IMR-90 (cell line): ENCODE measurements around the gene IQCE. TPM values are rescaled to one million over a fixed set of nuclear protein-coding genes. Genes with fewer than 3 reads are reported as not detected.
A peak's percentile ranks its signal among the peaks of the same experiment; 100 is the strongest.

Experiments
- ATAC-seq: fragments of 200-7000 bp; cut with Tn5 transposase; 2 replicates; pipeline ENCODE4 v1.9.1; 2020; ENCODE audit warnings: low read depth, mild to moderate bottlenecking, moderate library complexity
- BruUV-seq: library from RNA; stranded (reverse); fragments of 400-500 nt; replicated peaks from 2 replicates; lab custom pipeline; 2021; lab: Mats Ljungman, UMichigan
- CTCF ChIA-PET: fragments of 300-600 bp; formaldehyde crosslinking; extraction: SDS; loops from one replicate; lab custom pipeline; 2021; ENCODE audit warnings: antibody characterized with exemption; lab: Yijun Ruan, JAX
- POLR2A ChIA-PET: fragments of 300-600 bp; sonication (Branson Sonifier 250); formaldehyde crosslinking; loops from one replicate; lab custom pipeline; 2022; ENCODE audit warnings: antibody characterized with exemption; ENCODE audit not compliant: unreplicated experiment; lab: Charles Lee
- DNase-seq: peaks from one replicate; pipeline ENCODE4 v3.0.0; 2013
- H2AFZ ChIP-seq: replicated peaks from 2 replicates; pipeline ENCODE3; 2013; ENCODE audit warnings: low read length, mild to moderate bottlenecking; ENCODE audit not compliant: poor library complexity
- H2AK5ac ChIP-seq: 2 replicates; pipeline ENCODE4 v1.6.1; 2013; ENCODE audit warnings: low read depth, low read length, inconsistent platforms
- H2AK9ac ChIP-seq: replicated peaks from 2 replicates; pipeline ENCODE3; 2013; ENCODE audit warnings: mild to moderate bottlenecking, low read depth, low read length, moderate library complexity; ENCODE audit not compliant: poor library complexity
- H2BK120ac ChIP-seq: 2 replicates; pipeline ENCODE4 v1.6.1; 2013; ENCODE audit warnings: low read depth, low read length, inconsistent platforms
- H2BK15ac ChIP-seq: 3 replicates; pipeline ENCODE4 v1.6.1; 2013; ENCODE audit warnings: low read depth, low read length, inconsistent platforms
- H2BK20ac ChIP-seq: 2 replicates; pipeline ENCODE4 v1.6.1; 2013; ENCODE audit warnings: low read depth, mild to moderate bottlenecking, inconsistent platforms, low read length, moderate library complexity
- H2BK5ac ChIP-seq: 2 replicates; pipeline ENCODE4 v1.6.1; 2013; ENCODE audit warnings: mild to moderate bottlenecking, low read depth, low read length, inconsistent platforms; ENCODE audit not compliant: poor library complexity, severe bottlenecking
- H3K14ac ChIP-seq: replicated peaks from 2 replicates; pipeline ENCODE4 v1.6.1; 2013; ENCODE audit warnings: low read depth, low read length, inconsistent platforms
- H3K18ac ChIP-seq: 2 replicates; pipeline ENCODE4 v1.6.1; 2013; ENCODE audit warnings: low read depth, low read length, control low read depth
- H3K23ac ChIP-seq: 2 replicates; pipeline ENCODE4 v1.6.1; 2013; ENCODE audit warnings: low read depth, low read length, inconsistent platforms
- H3K27ac ChIP-seq: 2 replicates; pipeline ENCODE4 v1.5.1; 2013; ENCODE audit warnings: mild to moderate bottlenecking, control low read depth, low read length; ENCODE audit not compliant: insufficient read depth
- H3K27me3 ChIP-seq: 2 replicates; pipeline ENCODE4 v1.6.1; 2013; ENCODE audit warnings: low read length; ENCODE audit not compliant: control insufficient read depth, insufficient read depth
- H3K36me3 ChIP-seq: 2 replicates; pipeline ENCODE4 v1.6.1; 2013; ENCODE audit warnings: low read length, mixed read lengths; ENCODE audit not compliant: control insufficient read depth, insufficient read depth
- H3K4ac ChIP-seq: 2 replicates; pipeline ENCODE4 v1.6.1; 2013; ENCODE audit warnings: low read depth, low read length, inconsistent platforms
- H3K4me1 ChIP-seq: 2 replicates; pipeline ENCODE4 v1.6.1; 2013; ENCODE audit warnings: low read length, mixed read lengths; ENCODE audit not compliant: control insufficient read depth, insufficient read depth
- H3K4me2 ChIP-seq: 2 replicates; pipeline ENCODE4 v1.6.1; 2013; ENCODE audit warnings: low read depth, mild to moderate bottlenecking, control low read depth, low read length, moderate library complexity
- H3K4me3 ChIP-seq: 2 replicates; pipeline ENCODE4 v1.5.1; 2013; ENCODE audit warnings: low read depth, mild to moderate bottlenecking, control low read depth, low read length, moderate library complexity; ENCODE audit not compliant: insufficient read depth
- H3K56ac ChIP-seq: 2 replicates; pipeline ENCODE4 v1.6.1; 2013; ENCODE audit warnings: low read length, inconsistent platforms; ENCODE audit not compliant: insufficient read depth; ENCODE audit errors: extremely low read depth
- H3K79me1 ChIP-seq, 2 experiments: 2 replicates each; pipeline ENCODE4 v1.6.1; 2013; ENCODE audit warnings: low read length in 2 of 2, inconsistent platforms in 1 of 2, low read depth in 1 of 2
- H3K9ac ChIP-seq: 2 replicates; pipeline ENCODE4 v1.6.1; 2013; ENCODE audit warnings: low read depth, low read length, control low read depth
- H3K9me1 ChIP-seq: 2 replicates; pipeline ENCODE4 v1.6.1; 2013; ENCODE audit warnings: low read length, inconsistent platforms; ENCODE audit not compliant: insufficient read depth
- H3K9me3 ChIP-seq: 2 replicates; pipeline ENCODE4 v1.6.1; 2013; ENCODE audit warnings: low read length; ENCODE audit not compliant: control insufficient read depth, insufficient read depth
- H4K20me1 ChIP-seq: 2 replicates; pipeline ENCODE4 v1.6.1; 2013; ENCODE audit warnings: low read length, inconsistent platforms; ENCODE audit not compliant: insufficient read depth
- H4K5ac ChIP-seq: 2 replicates; pipeline ENCODE4 v1.6.1; 2013; ENCODE audit warnings: mild to moderate bottlenecking, low read depth, low read length, control low read depth
- H4K8ac ChIP-seq, 2 experiments: 2 replicates each; pipeline ENCODE4 v1.6.1; 2013; ENCODE audit warnings: low read depth in 2 of 2, low read length in 2 of 2, control low read depth in 1 of 2, inconsistent platforms in 1 of 2
- H4K91ac ChIP-seq: 2 replicates; pipeline ENCODE4 v1.6.1; 2013; ENCODE audit warnings: low read depth, low read length, inconsistent platforms; ENCODE audit not compliant: insufficient read depth
- BHLHE40 ChIP-seq: fragments of 150-350 bp; IDR thresholded peaks from 2 replicates; pipeline ENCODE4 v1.6.1; 2016; ENCODE audit warnings: mild to moderate bottlenecking, low read depth, low read length
- CEBPB ChIP-seq: IDR thresholded peaks from 2 replicates; pipeline ENCODE4 v1.6.1; 2012; ENCODE audit warnings: low read depth, low read length, improper control_type of control experiment
- FOS ChIP-seq: fragments of 150-350 bp; IDR thresholded peaks from 2 replicates; pipeline ENCODE4 v1.6.1; 2016; ENCODE audit warnings: low read depth, low read length
- MAFK ChIP-seq: IDR thresholded peaks from 2 replicates; pipeline ENCODE4 v1.6.1; 2012; ENCODE audit warnings: low read depth, low read length, improper control_type of control experiment
- POLR2A ChIP-seq: IDR thresholded peaks from 2 replicates; pipeline ENCODE4 v1.6.1; 2012; ENCODE audit warnings: mild to moderate bottlenecking, low read depth, low read length
- RCOR1 ChIP-seq: IDR thresholded peaks from 2 replicates; pipeline ENCODE4 v1.6.1; 2012; ENCODE audit warnings: mild to moderate bottlenecking, low read length, improper control_type of control experiment; ENCODE audit not compliant: insufficient replicate concordance
- SMC3 ChIP-seq: fragments of 150-350 bp; IDR thresholded peaks from 2 replicates; pipeline ENCODE4 v1.6.1; 2016; ENCODE audit warnings: low read depth, mild to moderate bottlenecking, antibody characterized with exemption, low read length, moderate library complexity
- WGBS, 2 experiments: methylation state at CpG; one replicate each; pipeline versions ENCODE4 v1.1.5 to v1.1.7; 2013; ENCODE audit warnings: missing lambda C conversion rate in 2 of 2; ENCODE audit not compliant: insufficient read length in 1 of 2; ENCODE audit errors: extremely low coverage in 2 of 2; 5-methylcytosine and 5-hydroxymethylcytosine counted together
- dilution Hi-C: fragments of 300-500 bp; cut with HindIII; formaldehyde crosslinking; loops from one replicate; pipeline ENCODE4 v1.14.3; 2018; ENCODE audit warnings: low sequenced_read_pairs; ENCODE audit not compliant: unreplicated experiment
- in situ Hi-C: fragments of 300-500 bp; cut with MboI; formaldehyde crosslinking; loops from 3 replicates; pipeline ENCODE4 v1.14.3; 2019; ENCODE audit warnings: low sequenced_read_pairs, inconsistent platforms, mixed read lengths
- intact Hi-C: fragments of 100-400 bp; cut with micrococcal nuclease; formaldehyde crosslinking; loops from 2 replicates; pipeline ENCODE4 v1.10.0; 2022
- polyA plus RNA-seq, 3 experiments: library from polyadenylated mRNA; depleted of rRNA; stranded (reverse); fragments of >200 nt; gene quantifications; 2 replicates each; pipeline ENCODE4 v1.2.3, GENCODE V29; 2012; ENCODE audit warnings: low replicate concordance in 1 of 3
- total RNA-seq: library from RNA; depleted of rRNA; stranded (reverse); fragments of >200 nt; gene quantifications from 2 replicates; pipeline ENCODE4 v1.2.3, GENCODE V29; 2012

Gene IQCE
- total and polyA plus RNA-seq, 2 of the 4 experiments (the other 2 are of a cell fraction), result 5.0 to 6.3 TPM

DNA sequence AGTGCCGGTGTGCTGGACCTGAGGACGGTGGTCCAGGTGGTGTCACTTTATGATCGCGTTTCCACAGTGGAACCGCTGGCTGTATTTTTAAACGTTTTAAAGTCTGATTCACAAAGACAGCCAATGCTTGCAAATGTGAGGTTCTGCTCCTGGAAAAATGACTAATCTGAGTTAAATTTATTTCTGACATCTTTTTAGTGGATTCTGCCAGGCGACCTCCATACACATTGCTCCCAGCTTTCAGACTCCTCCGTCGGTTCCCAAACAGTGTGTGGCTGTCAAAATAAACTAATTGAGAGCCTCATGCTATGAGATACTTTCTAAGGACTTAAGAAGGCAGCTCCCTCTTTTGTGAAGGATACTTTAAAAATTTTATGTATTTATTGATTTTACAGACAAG lies 60.3 kb downstream of the IQCE start:
- H3K79me1 ChIP-seq, result no peaks in the 10 kb centered on the region
- H3K4me1 ChIP-seq, result peaks cover 24% of the 10 kb centered on the region
- H2AK5ac ChIP-seq, result no peak overlapping the region
- no peak overlapping the region for H3K4ac ChIP-seq
- no peaks in the 10 kb centered on the region for H3K36me3 ChIP-seq
- no peak for TF ChIP-seq SMC3
- TF ChIP-seq CEBPB, result no peak
- TF ChIP-seq RCOR1, result no peak
- no peak for TF ChIP-seq BHLHE40
- TF ChIP-seq MAFK, result no peak
- no peak for TF ChIP-seq POLR2A
- TF ChIP-seq FOS, result no peak
- CTCF ChIA-PET, result interaction anchor here (0.6 to 1.4 kb wide), 2 partner anchors 10 to 63 kb away, joined by 3 to 6 read pairs; no protein-coding TSS in a partner anchor
- no peak overlapping the region for H4K5ac ChIP-seq
- intact Hi-C loops (no loop called here), in situ Hi-C loops (no loop called here), dilution Hi-C loops (no loop called here)
- POLR2A ChIA-PET, result no interaction called here
- 0% methylated on average over 2 of the region's 9 CpGs; no CpG with 5 or more reads in 1 of the 2 experiments for WGBS, 2 experiments
- BruUV-seq, result no TSS peak
- H3K18ac ChIP-seq, result no peak overlapping the region
- no peak overlapping the region for H3K4me3 ChIP-seq
- H3K9me3 ChIP-seq, result no peaks in the 10 kb centered on the region
- no peak overlapping the region for H3K23ac ChIP-seq
- H3K4me2 ChIP-seq, result peak overlapping the region; percentile 72
- H2BK15ac ChIP-seq, result no peak overlapping the region
- H2BK5ac ChIP-seq, result no peak overlapping the region
- no peak overlapping the region for H2BK120ac ChIP-seq
- H3K27ac ChIP-seq, result no peak overlapping the region
- peaks cover 4% of the 10 kb centered on the region; the same call in 1 of the 2 replicates for H3K9me1 ChIP-seq
- H3K27me3 ChIP-seq, result peaks cover 2% of the 10 kb centered on the region
- no peak overlapping the region for H3K14ac ChIP-seq
- ATAC-seq, result peak; percentile 55
- H2AFZ ChIP-seq, result peak overlapping the region; percentile 67
- no peak overlapping the region for H2AK9ac ChIP-seq
- H3K56ac ChIP-seq, result no peak overlapping the region
- peaks cover 7% of the 10 kb centered on the region; the same call in 1 of the 2 replicates for H4K20me1 ChIP-seq
- peak overlapping the region; percentile 20; the same call in 1 of the 2 replicates for H3K9ac ChIP-seq
- peak; percentile 81 for DNase-seq
- no peak overlapping the region for H2BK20ac ChIP-seq
- H4K8ac ChIP-seq, result no peak overlapping the region
- no peak overlapping the region for H4K91ac ChIP-seq
